Liver (tissue), 9 donors: ENCODE results near the gene NDUFS2. TPM values are rescaled to one million over a fixed set of nuclear protein-coding genes. Genes with fewer than 3 reads are reported as not detected.

ENCODE experiments used
- DNase-seq: peaks from one replicate; pipeline ENCODE4 v3.0.0-alpha.2; 2017; ENCODE audit warnings: low spot score
- H3K27ac ChIP-seq, 2 donors: one replicate each; pipeline ENCODE4 v1.7.0; 2013; ENCODE audit warnings: inconsistent platforms in 2 of 2, low read length in 2 of 2, control low read depth in 1 of 2, low read depth in 1 of 2, mild to moderate bottlenecking in 1 of 2
- H3K27me3 ChIP-seq, 4 donors: one replicate each; pipeline versions ENCODE4 v1.6.1 to v1.7.0; 2013; ENCODE audit warnings: low read length in 3 of 4, inconsistent platforms in 1 of 4, mild to moderate bottlenecking in 1 of 4, moderate library complexity in 1 of 4; ENCODE audit not compliant: control insufficient read depth in 4 of 4, insufficient read depth in 4 of 4
- H3K36me3 ChIP-seq, 4 donors: one replicate each; pipeline versions ENCODE4 v1.6.1 to v1.7.0; 2013; ENCODE audit warnings: low read length in 3 of 4, mild to moderate bottlenecking in 3 of 4, low read depth in 1 of 4, moderate library complexity in 1 of 4; ENCODE audit not compliant: control insufficient read depth in 4 of 4, insufficient read depth in 3 of 4
- H3K4me1 ChIP-seq, 4 donors: one replicate each; pipeline versions ENCODE4 v1.6.1 to v1.7.0; 2013; ENCODE audit warnings: low read length in 3 of 4, mild to moderate bottlenecking in 3 of 4, moderate library complexity in 1 of 4; ENCODE audit not compliant: control insufficient read depth in 4 of 4, insufficient read depth in 4 of 4
- H3K4me3 ChIP-seq, 3 donors: one replicate each; pipeline versions ENCODE4 v1.6.1 to v1.7.0; 2013; ENCODE audit warnings: low read length in 3 of 3, control low read depth in 1 of 3, low read depth in 1 of 3, mild to moderate bottlenecking in 1 of 3
- H3K9ac ChIP-seq, 2 donors: one replicate each; pipeline ENCODE4 v1.7.0; 2013; ENCODE audit warnings: low read length in 2 of 2, mild to moderate bottlenecking in 2 of 2, moderate library complexity in 2 of 2, control low read depth in 1 of 2, low read depth in 1 of 2
- H3K9me3 ChIP-seq, 4 donors: one replicate each; pipeline versions ENCODE4 v1.6.1 to v1.7.0; 2013; ENCODE audit warnings: low read length in 3 of 4; ENCODE audit not compliant: control insufficient read depth in 4 of 4
- EGR1 ChIP-seq, 2 donors: IDR thresholded peaks; 2 replicates each; pipeline ENCODE4 v1.6.1; 2016 to 2018; ENCODE audit warnings: antibody characterized with exemption in 2 of 2, low read depth in 2 of 2
- FOXA1 ChIP-seq: IDR thresholded peaks from 2 replicates; pipeline ENCODE4 v1.6.1; 2016; ENCODE audit warnings: antibody characterized with exemption
- FOXA2 ChIP-seq: IDR thresholded peaks from 2 replicates; pipeline ENCODE4 v1.6.1; 2016; ENCODE audit warnings: antibody characterized with exemption
- GABPA ChIP-seq, 2 donors: IDR thresholded peaks in 1 of 2; conservative IDR thresholded peaks in 1 of 2; 2 replicates each; pipeline ENCODE4 v1.6.1; 2016; ENCODE audit warnings: antibody characterized with exemption in 2 of 2, mild to moderate bottlenecking in 1 of 2, moderate library complexity in 1 of 2
- HNF4A ChIP-seq, 2 donors: conservative IDR thresholded peaks; 2 replicates each; pipeline ENCODE4 v1.6.1; 2016; ENCODE audit warnings: antibody characterized with exemption in 2 of 2, mild to moderate bottlenecking in 2 of 2
- HNF4G ChIP-seq: IDR thresholded peaks from 2 replicates; pipeline ENCODE4 v1.6.1; 2016; ENCODE audit warnings: antibody characterized with exemption
- JUND ChIP-seq, 2 donors: IDR thresholded peaks; 2 replicates each; pipeline ENCODE4 v1.6.1; 2016; ENCODE audit warnings: antibody characterized with exemption in 2 of 2
- NR2F2 ChIP-seq: IDR thresholded peaks from 2 replicates; pipeline ENCODE4 v1.6.1; 2016; ENCODE audit warnings: antibody characterized with exemption
- RAD21 ChIP-seq, 2 donors: IDR thresholded peaks; 2 replicates each; pipeline ENCODE4 v1.6.1; 2016; ENCODE audit warnings: antibody characterized with exemption in 2 of 2, mild to moderate bottlenecking in 2 of 2
- RXRA ChIP-seq, 2 donors: IDR thresholded peaks; 2 replicates each; pipeline ENCODE4 v1.6.1; 2017 to 2018; ENCODE audit warnings: antibody characterized with exemption in 2 of 2, mild to moderate bottlenecking in 1 of 2
- SP1 ChIP-seq: IDR thresholded peaks from 2 replicates; pipeline ENCODE4 v1.6.1; 2018; ENCODE audit warnings: antibody characterized with exemption, mild to moderate bottlenecking
- YY1 ChIP-seq: IDR thresholded peaks from 2 replicates; pipeline ENCODE4 v1.6.1; 2016; ENCODE audit warnings: antibody characterized with exemption, mild to moderate bottlenecking
- WGBS: extraction: QIAGEN DNeasy Blood & Tissue Kit; methylation state at CpG from one replicate; pipeline ENCODE4 v1.1.7; 2013; 5-methylcytosine and 5-hydroxymethylcytosine counted together
- polyA plus RNA-seq, 2 donors: library from polyadenylated mRNA; stranded (reverse) in 1 of 2; unstranded in 1 of 2; fragments of 200-250 nt in 1 of 2; fragments of >200 nt in 1 of 2; fragmentation: Nextera tagmentation in 1 of 2; extraction: Ambion mirVana in 1 of 2; gene quantifications; one replicate each; pipeline versions ENCODE4 v1.2.1 to v1.2.3, GENCODE V29; 2013 to 2015
- total RNA-seq, 2 donors: library from RNA; depleted of rRNA; stranded (reverse); fragments of >200 nt; gene quantifications; one replicate each; pipeline ENCODE4 v1.2.3, GENCODE V29; 2014
- TF ChIP-seq, protein P1 (sequence below): IDR thresholded peaks from 2 replicates; pipeline ENCODE4 v1.6.1; 2016; ENCODE audit warnings: antibody characterized with exemption
- TF ChIP-seq, protein P2 (sequence below): IDR thresholded peaks from 2 replicates; pipeline ENCODE4 v1.6.1; 2016; ENCODE audit warnings: antibody characterized with exemption
- TF ChIP-seq, protein P3 (sequence below): IDR thresholded peaks from 2 replicates; pipeline ENCODE4 v1.6.1; 2016; ENCODE audit warnings: antibody characterized with exemption, mild to moderate bottlenecking
- TF ChIP-seq, protein P4 (sequence below): fragments of 150-350 bp; IDR thresholded peaks from 2 replicates; pipeline ENCODE4 v1.5.1; 2017; ENCODE audit warnings: improper control_type of control experiment, low read depth, low read length; ENCODE audit not compliant: missing input control
- TF ChIP-seq, protein P5 (sequence below): IDR thresholded peaks from 2 replicates; pipeline ENCODE4 v1.6.1; 2016; ENCODE audit warnings: antibody characterized with exemption
- donor health status: healthy.
- donor health status: healthy.
- donor health status: healthy.
- donor health status: healthy.
- donor health status: healthy.

Gene NDUFS2
- total and polyA plus RNA-seq, 4 donors: 93.3 to 167 (median 120) TPM

DNA sequence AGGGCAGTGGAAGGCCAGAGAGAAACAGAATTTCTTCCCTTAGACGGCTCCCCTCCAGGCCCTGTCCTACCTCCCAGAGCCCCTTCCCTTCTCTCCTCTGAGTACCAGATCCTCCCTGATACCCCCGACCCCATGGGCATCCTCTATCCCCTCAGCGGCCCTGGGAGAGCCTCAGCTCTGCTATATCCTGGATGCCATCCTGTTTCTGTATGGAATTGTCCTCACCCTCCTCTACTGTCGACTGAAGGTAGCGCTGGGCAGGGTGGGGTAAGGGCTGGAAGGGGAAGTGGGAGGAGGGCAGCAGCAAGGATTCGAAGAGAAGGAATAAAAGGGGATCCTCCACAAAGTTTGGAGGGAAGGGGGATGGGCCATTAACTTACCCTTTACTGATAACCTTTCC, 15.7 kb downstream of the NDUFS2 start:
- H3K27ac ChIP-seq: peak overlapping the region; percentile 86 to 100
- no peaks in the 10 kb centered on the region for H3K9me3 ChIP-seq
- H3K27me3 ChIP-seq: no peaks in the 10 kb centered on the region
- peaks cover 9 to 43% (median 22%) of the 10 kb centered on the region in 4 donors for H3K4me1 ChIP-seq
- DNase-seq: no peak
- TF ChIP-seq JUND (IDR thresholded peaks at IDR 0.05): no peak
- TF ChIP-seq FOXA1: no peak
- TF ChIP-seq HNF4G: no peak
- TF ChIP-seq RXRA (IDR thresholded peaks at IDR 0.05): no peak
- 79% methylated on average over 6 of the region's 6 CpGs for WGBS
- H3K36me3 ChIP-seq: peaks cover 7 to 22% (median 16%) of the 10 kb centered on the region in 4 donors
- H3K9ac ChIP-seq: peak overlapping the region in 1 of 2 donors; percentile 30
- peak overlapping the region in 1 of 3 donors; percentile 26 for H3K4me3 ChIP-seq

DNA sequence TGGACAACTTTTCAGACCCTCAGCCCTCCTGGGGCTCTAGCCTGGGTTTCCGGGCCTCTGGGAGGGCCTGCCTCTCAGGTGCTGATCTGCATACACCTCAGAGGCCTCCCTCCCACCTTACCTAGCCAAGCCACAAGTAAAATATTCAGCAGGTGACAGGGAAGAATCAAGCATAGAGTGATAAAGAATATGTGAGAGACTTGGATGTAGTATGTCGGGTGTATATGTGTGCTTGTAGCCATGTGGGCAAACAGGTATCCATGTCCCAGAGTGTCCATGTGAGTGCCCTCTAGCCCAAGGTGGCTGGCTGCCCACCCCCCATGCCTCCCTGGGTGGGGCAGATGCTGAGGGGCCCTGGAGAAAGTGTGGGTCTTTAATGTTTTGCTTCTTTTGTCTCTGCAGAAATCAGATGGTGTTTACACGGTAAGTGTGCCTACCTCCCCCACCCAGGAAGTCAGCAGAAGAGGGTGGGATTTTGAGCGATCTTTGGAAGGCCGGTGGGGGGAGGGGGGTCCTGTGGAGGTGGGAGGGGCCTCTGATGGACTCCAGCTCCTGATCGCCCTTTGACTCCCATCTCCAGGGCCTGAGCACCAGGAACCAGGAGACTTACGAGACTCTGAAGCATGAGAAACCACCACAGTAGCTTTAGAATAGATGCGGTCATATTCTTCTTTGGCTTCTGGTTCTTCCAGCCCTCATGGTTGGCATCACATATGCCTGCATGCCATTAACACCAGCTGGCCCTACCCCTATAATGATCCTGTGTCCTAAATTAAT, 16.3 kb downstream of the NDUFS2 start:
- Histone ChIP-seq H3K9ac (no peak overlapping the region), H3K4me3 (no peak overlapping the region), H3K4me1 (peaks cover 9 to 43% (median 22%) of the 10 kb centered on the region in 4 donors)

More for the DNA sequence above, 16.3 kb downstream of the NDUFS2 start:
- no peaks in the 10 kb centered on the region for H3K27me3 ChIP-seq
- TF ChIP-seq FOXA1: no peak
- no peak for TF ChIP-seq JUND (IDR thresholded peaks at IDR 0.05)
- TF ChIP-seq, protein P1, sequence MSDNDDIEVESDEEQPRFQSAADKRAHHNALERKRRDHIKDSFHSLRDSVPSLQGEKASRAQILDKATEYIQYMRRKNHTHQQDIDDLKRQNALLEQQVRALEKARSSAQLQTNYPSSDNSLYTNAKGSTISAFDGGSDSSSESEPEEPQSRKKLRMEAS: no peak
- TF ChIP-seq, protein P2, sequence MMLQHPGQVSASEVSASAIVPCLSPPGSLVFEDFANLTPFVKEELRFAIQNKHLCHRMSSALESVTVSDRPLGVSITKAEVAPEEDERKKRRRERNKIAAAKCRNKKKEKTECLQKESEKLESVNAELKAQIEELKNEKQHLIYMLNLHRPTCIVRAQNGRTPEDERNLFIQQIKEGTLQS: no peak
- TF ChIP-seq YY1: no peak
- no peak for TF ChIP-seq RXRA (IDR thresholded peaks at IDR 0.05)
- TF ChIP-seq, protein P3, sequence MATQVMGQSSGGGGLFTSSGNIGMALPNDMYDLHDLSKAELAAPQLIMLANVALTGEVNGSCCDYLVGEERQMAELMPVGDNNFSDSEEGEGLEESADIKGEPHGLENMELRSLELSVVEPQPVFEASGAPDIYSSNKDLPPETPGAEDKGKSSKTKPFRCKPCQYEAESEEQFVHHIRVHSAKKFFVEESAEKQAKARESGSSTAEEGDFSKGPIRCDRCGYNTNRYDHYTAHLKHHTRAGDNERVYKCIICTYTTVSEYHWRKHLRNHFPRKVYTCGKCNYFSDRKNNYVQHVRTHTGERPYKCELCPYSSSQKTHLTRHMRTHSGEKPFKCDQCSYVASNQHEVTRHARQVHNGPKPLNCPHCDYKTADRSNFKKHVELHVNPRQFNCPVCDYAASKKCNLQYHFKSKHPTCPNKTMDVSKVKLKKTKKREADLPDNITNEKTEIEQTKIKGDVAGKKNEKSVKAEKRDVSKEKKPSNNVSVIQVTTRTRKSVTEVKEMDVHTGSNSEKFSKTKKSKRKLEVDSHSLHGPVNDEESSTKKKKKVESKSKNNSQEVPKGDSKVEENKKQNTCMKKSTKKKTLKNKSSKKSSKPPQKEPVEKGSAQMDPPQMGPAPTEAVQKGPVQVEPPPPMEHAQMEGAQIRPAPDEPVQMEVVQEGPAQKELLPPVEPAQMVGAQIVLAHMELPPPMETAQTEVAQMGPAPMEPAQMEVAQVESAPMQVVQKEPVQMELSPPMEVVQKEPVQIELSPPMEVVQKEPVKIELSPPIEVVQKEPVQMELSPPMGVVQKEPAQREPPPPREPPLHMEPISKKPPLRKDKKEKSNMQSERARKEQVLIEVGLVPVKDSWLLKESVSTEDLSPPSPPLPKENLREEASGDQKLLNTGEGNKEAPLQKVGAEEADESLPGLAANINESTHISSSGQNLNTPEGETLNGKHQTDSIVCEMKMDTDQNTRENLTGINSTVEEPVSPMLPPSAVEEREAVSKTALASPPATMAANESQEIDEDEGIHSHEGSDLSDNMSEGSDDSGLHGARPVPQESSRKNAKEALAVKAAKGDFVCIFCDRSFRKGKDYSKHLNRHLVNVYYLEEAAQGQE: no peak
- TF ChIP-seq HNF4G: no peak
- TF ChIP-seq EGR1 (IDR thresholded peaks at IDR 0.05; ENCODE audit: low read depth in 2 of 2): no peak
- TF ChIP-seq SP1: no peak
- no peak for TF ChIP-seq GABPA (IDR thresholded peaks at IDR 0.05 in 1 of 2, conservative IDR thresholded peaks at IDR 0.05 in 1 of 2)
- TF ChIP-seq, protein P4, sequence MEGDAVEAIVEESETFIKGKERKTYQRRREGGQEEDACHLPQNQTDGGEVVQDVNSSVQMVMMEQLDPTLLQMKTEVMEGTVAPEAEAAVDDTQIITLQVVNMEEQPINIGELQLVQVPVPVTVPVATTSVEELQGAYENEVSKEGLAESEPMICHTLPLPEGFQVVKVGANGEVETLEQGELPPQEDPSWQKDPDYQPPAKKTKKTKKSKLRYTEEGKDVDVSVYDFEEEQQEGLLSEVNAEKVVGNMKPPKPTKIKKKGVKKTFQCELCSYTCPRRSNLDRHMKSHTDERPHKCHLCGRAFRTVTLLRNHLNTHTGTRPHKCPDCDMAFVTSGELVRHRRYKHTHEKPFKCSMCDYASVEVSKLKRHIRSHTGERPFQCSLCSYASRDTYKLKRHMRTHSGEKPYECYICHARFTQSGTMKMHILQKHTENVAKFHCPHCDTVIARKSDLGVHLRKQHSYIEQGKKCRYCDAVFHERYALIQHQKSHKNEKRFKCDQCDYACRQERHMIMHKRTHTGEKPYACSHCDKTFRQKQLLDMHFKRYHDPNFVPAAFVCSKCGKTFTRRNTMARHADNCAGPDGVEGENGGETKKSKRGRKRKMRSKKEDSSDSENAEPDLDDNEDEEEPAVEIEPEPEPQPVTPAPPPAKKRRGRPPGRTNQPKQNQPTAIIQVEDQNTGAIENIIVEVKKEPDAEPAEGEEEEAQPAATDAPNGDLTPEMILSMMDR: no peak
- TF ChIP-seq NR2F2: no peak
- no peak for TF ChIP-seq RAD21 (IDR thresholded peaks at IDR 0.05)
- TF ChIP-seq, protein P5, sequence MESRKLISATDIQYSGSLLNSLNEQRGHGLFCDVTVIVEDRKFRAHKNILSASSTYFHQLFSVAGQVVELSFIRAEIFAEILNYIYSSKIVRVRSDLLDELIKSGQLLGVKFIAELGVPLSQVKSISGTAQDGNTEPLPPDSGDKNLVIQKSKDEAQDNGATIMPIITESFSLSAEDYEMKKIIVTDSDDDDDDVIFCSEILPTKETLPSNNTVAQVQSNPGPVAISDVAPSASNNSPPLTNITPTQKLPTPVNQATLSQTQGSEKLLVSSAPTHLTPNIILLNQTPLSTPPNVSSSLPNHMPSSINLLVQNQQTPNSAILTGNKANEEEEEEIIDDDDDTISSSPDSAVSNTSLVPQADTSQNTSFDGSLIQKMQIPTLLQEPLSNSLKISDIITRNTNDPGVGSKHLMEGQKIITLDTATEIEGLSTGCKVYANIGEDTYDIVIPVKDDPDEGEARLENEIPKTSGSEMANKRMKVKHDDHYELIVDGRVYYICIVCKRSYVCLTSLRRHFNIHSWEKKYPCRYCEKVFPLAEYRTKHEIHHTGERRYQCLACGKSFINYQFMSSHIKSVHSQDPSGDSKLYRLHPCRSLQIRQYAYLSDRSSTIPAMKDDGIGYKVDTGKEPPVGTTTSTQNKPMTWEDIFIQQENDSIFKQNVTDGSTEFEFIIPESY: no peak
- no peak for TF ChIP-seq HNF4A (conservative IDR thresholded peaks at IDR 0.05)
- no peak for TF ChIP-seq FOXA2
- no peaks in the 10 kb centered on the region for H3K9me3 ChIP-seq
- 39% methylated on average over 8 of the region's 8 CpGs for WGBS
- peak overlapping the region; percentile 86 to 100 for H3K27ac ChIP-seq
- peak; percentile 70 for DNase-seq
- peaks cover 2 to 16% (median 10%) of the 10 kb centered on the region in 4 donors for H3K36me3 ChIP-seq
